ENCODE results near the gene SOWAHB.
A peak's percentile ranks its signal among the peaks of the same experiment; 100 is the strongest.

SOWAHB gene

DNA sequence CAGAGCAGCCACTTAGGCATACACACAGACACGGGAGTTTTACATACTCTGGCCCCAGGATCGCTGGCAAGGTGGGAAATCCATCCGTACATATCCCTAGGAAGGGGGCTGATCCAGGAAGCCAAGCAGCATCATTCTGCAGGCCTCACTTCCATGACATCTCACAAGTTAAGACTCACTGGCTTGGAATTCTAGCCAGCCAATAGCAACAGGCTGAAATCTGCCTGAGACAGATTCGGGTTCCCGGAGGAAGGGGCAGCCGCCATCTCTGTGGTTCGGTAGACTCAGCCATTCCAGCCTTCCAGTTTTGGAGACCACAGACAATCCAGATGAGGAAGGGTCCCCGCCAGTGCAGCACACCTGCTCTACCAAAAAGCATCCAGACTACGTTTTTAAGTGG lies 31.3 kb downstream of the SOWAHB start:
- Histone ChIP-seq H3K14ac (ENCODE audit: low read length) (no peak overlapping the region), H2AFZ (ENCODE audit: insufficient read depth, low read length, poor library complexity) (no peak overlapping the region), H4K12ac (ENCODE audit: low read depth, low read length) (no peak overlapping the region), H3K4me2 (ENCODE audit: low read length) (no peak overlapping the region), H3K9me3 (ENCODE audit: insufficient read depth, low read depth, low read length) (no peaks in the 10 kb centered on the region), H2AK5ac (ENCODE audit: low read length) (no peak overlapping the region), H3K9ac (ENCODE audit: low read length) (no peak overlapping the region), H4K8ac (ENCODE audit: low read depth, low read length) (no peak overlapping the region), H4K91ac (ENCODE audit: low read depth, low read length) (no peak overlapping the region), H3K36me3 (ENCODE audit: control insufficient read depth in 1 of 2, insufficient read depth in 2 of 2, low read length in 2 of 2) (no peaks in the 10 kb centered on the region), H3K79me1 (ENCODE audit: low read length) (peaks cover 12% of the 10 kb centered on the region), H2BK120ac (ENCODE audit: insufficient read depth, low read length, poor library complexity) (no peak overlapping the region), H3K27me3 (ENCODE audit: insufficient read depth, low read length) (no peaks in the 10 kb centered on the region), H3K79me2 (ENCODE audit: control insufficient read depth, insufficient read depth, low read length, poor library complexity) (no peaks in the 10 kb centered on the region), H3K4me3 (ENCODE audit: low read depth, low read length) (no peak overlapping the region), H2BK12ac (ENCODE audit: low read length) (no peak overlapping the region), H3K4ac (ENCODE audit: low read depth, low read length) (no peak overlapping the region), H3K27ac (ENCODE audit: low read depth, low read length) (no peak overlapping the region), H3K4me1 (ENCODE audit: control insufficient read depth in 1 of 2, insufficient read depth in 2 of 2, low read length in 2 of 2) (peaks cover 14 to 21% of the 10 kb centered on the region in 2 experiments), H2BK5ac (ENCODE audit: low read depth, low read length, poor library complexity) (no peak overlapping the region), H3K23ac (ENCODE audit: low read length) (no peak overlapping the region), H3K18ac (ENCODE audit: low read length) (no peak overlapping the region)
- DNase-seq = no peak
- WGBS (ENCODE audit: extremely low coverage, insufficient coverage, insufficient read length) = no CpG with 5 or more reads among the region's 9 CpGs

GRCh38 chr4:76858319-76858718 lies 39.6 kb downstream of the SOWAHB start:
- H3K4me3 ChIP-seq (ENCODE audit: low read depth, low read length) = no peak overlapping the region
- H3K79me1 ChIP-seq (ENCODE audit: low read length) = no peaks in the 10 kb centered on the region
- H3K27me3 ChIP-seq (ENCODE audit: insufficient read depth, low read length) = no peaks in the 10 kb centered on the region
- no peaks in the 10 kb centered on the region for H3K9me3 ChIP-seq (ENCODE audit: insufficient read depth, low read depth, low read length)
- no peak overlapping the region for H3K14ac ChIP-seq (ENCODE audit: low read length)
- H3K4me1 ChIP-seq (ENCODE audit: control insufficient read depth in 1 of 2, insufficient read depth in 2 of 2, low read length in 2 of 2) = peaks cover 0 to 2% of the 10 kb centered on the region in 2 experiments
- no peak overlapping the region for H3K18ac ChIP-seq (ENCODE audit: low read length)
- H3K9ac ChIP-seq (ENCODE audit: low read length) = no peak overlapping the region
- H3K79me2 ChIP-seq (ENCODE audit: control insufficient read depth, insufficient read depth, low read length, poor library complexity) = no peaks in the 10 kb centered on the region
- H2AFZ ChIP-seq (ENCODE audit: insufficient read depth, low read length, poor library complexity) = no peak overlapping the region
- no peak overlapping the region for H2AK5ac ChIP-seq (ENCODE audit: low read length)
- H3K27ac ChIP-seq (ENCODE audit: low read depth, low read length) = no peak overlapping the region
- no peak overlapping the region for H2BK5ac ChIP-seq (ENCODE audit: low read depth, low read length, poor library complexity)
- WGBS (ENCODE audit: extremely low coverage, insufficient coverage, insufficient read length) = no CpG with 5 or more reads among the region's 1 CpG
- no peak for DNase-seq
- no peak overlapping the region for H4K91ac ChIP-seq (ENCODE audit: low read depth, low read length)
- H4K12ac ChIP-seq (ENCODE audit: low read depth, low read length) = no peak overlapping the region
- no peak overlapping the region for H2BK12ac ChIP-seq (ENCODE audit: low read length)
- H3K23ac ChIP-seq (ENCODE audit: low read length) = no peak overlapping the region
- no peak overlapping the region for H3K4ac ChIP-seq (ENCODE audit: low read depth, low read length)
- H4K8ac ChIP-seq (ENCODE audit: low read depth, low read length) = no peak overlapping the region
- H3K36me3 ChIP-seq (ENCODE audit: control insufficient read depth in 1 of 2, insufficient read depth in 2 of 2, low read length in 2 of 2) = no peaks in the 10 kb centered on the region
- H3K4me2 ChIP-seq (ENCODE audit: low read length) = no peak overlapping the region
- no peak overlapping the region for H2BK120ac ChIP-seq (ENCODE audit: insufficient read depth, low read length, poor library complexity)

DNA sequence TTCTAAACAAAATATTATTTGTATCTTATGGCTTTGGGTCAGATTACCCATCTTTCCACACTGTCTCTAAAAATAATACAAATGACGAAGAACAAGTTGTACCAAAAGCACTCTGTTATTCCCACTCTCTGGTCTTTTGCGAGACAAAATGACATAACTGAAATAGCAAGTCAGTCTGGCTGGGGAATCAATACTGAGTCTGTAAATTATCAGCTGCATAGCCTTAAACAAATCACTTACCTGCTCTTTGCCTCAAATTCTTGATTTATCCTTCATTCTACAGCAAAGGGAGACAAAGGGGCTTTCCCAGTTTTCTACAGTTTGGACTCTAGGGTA lies 40.9 kb downstream of the SOWAHB start:
- no peak overlapping the region for H3K23ac ChIP-seq (ENCODE audit: low read length)
- no peak overlapping the region for H3K4me2 ChIP-seq (ENCODE audit: low read length)
- no peaks in the 10 kb centered on the region for H3K9me3 ChIP-seq (ENCODE audit: insufficient read depth, low read depth, low read length)
- H3K18ac ChIP-seq (ENCODE audit: low read length) = no peak overlapping the region
- no peak overlapping the region for H2AK5ac ChIP-seq (ENCODE audit: low read length)
- DNase-seq = no peak
- no peak overlapping the region for H4K8ac ChIP-seq (ENCODE audit: low read depth, low read length)
- H3K4me1 ChIP-seq (ENCODE audit: control insufficient read depth in 1 of 2, insufficient read depth in 2 of 2, low read length in 2 of 2) = peaks cover 0 to 2% of the 10 kb centered on the region in 2 experiments
- no peaks in the 10 kb centered on the region for H3K36me3 ChIP-seq (ENCODE audit: control insufficient read depth in 1 of 2, insufficient read depth in 2 of 2, low read length in 2 of 2)
- no peak overlapping the region for H3K27ac ChIP-seq (ENCODE audit: low read depth, low read length)
- H3K79me1 ChIP-seq (ENCODE audit: low read length) = peaks cover 1% of the 10 kb centered on the region
- no peak overlapping the region for H2BK12ac ChIP-seq (ENCODE audit: low read length)
- no CpG with 5 or more reads among the region's 2 CpGs for WGBS (ENCODE audit: extremely low coverage, insufficient coverage, insufficient read length)
- no peak overlapping the region for H3K4me3 ChIP-seq (ENCODE audit: low read depth, low read length)
- no peak overlapping the region for H2BK120ac ChIP-seq (ENCODE audit: insufficient read depth, low read length, poor library complexity)
- no peak overlapping the region for H4K12ac ChIP-seq (ENCODE audit: low read depth, low read length)
- no peak overlapping the region for H3K9ac ChIP-seq (ENCODE audit: low read length)
- no peak overlapping the region for H4K91ac ChIP-seq (ENCODE audit: low read depth, low read length)
- H2BK5ac ChIP-seq (ENCODE audit: low read depth, low read length, poor library complexity) = no peak overlapping the region
- no peak overlapping the region for H3K14ac ChIP-seq (ENCODE audit: low read length)
- H3K4ac ChIP-seq (ENCODE audit: low read depth, low read length) = no peak overlapping the region
- no peak overlapping the region for H2AFZ ChIP-seq (ENCODE audit: insufficient read depth, low read length, poor library complexity)
- H3K27me3 ChIP-seq (ENCODE audit: insufficient read depth, low read length) = no peaks in the 10 kb centered on the region
- no peaks in the 10 kb centered on the region for H3K79me2 ChIP-seq (ENCODE audit: control insufficient read depth, insufficient read depth, low read length, poor library complexity)

DNA sequence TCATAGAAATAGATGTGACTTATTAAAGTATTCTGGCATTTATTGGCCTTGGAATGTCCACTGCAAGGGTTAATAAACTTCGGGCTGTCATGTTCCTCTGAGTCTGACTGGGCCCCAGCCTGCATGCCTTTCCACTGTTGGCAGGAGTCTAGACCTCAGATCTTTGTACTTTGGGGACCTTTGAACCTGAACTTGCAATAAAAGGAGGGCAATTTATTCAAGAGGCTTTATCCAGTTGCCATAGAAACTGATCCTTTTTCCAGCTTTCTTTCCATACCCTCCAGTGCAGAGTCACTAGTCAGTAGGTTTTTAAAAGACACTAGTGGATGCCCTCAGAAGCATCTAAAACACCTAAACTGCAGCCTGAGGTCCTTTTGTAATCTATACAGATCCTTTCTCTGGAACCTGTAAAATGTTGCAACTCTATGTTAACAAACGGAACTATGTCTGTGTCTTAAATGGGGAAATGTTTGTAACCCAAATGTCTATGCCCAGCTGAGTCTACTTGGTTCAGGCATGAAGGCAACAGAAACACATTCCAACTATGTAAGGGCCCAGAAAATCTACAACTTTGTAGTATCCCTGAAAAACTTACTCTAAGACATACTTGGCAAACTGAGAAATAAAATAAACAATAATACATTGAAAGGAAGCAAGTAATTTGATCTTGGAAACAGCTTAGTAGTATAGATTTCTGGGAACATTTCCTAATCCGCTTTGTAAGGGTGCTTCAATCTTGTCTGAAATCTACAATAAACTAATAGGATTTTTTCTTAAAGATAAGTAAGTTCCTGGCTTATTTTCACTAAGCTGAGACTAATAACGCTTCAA lies 41.5 kb downstream of the SOWAHB start:
- Histone ChIP-seq H3K79me1 (ENCODE audit: low read length) (peaks cover 1% of the 10 kb centered on the region), H2BK12ac (ENCODE audit: low read length) (no peak overlapping the region), H3K9me3 (ENCODE audit: insufficient read depth, low read depth, low read length) (no peaks in the 10 kb centered on the region), H3K4me3 (ENCODE audit: low read depth, low read length) (no peak overlapping the region), H3K9ac (ENCODE audit: low read length) (no peak overlapping the region), H3K14ac (ENCODE audit: low read length) (no peak overlapping the region), H3K23ac (ENCODE audit: low read length) (no peak overlapping the region), H2AFZ (ENCODE audit: insufficient read depth, low read length, poor library complexity) (no peak overlapping the region), H4K91ac (ENCODE audit: low read depth, low read length) (no peak overlapping the region), H3K27me3 (ENCODE audit: insufficient read depth, low read length) (no peaks in the 10 kb centered on the region), H3K4ac (ENCODE audit: low read depth, low read length) (no peak overlapping the region), H2AK5ac (ENCODE audit: low read length) (no peak overlapping the region), H3K36me3 (ENCODE audit: control insufficient read depth in 1 of 2, insufficient read depth in 2 of 2, low read length in 2 of 2) (no peaks in the 10 kb centered on the region), H4K12ac (ENCODE audit: low read depth, low read length) (no peak overlapping the region), H3K4me2 (ENCODE audit: low read length) (no peak overlapping the region), H2BK5ac (ENCODE audit: low read depth, low read length, poor library complexity) (no peak overlapping the region), H3K4me1 (ENCODE audit: control insufficient read depth in 1 of 2, insufficient read depth in 2 of 2, low read length in 2 of 2) (peaks cover 0 to 2% of the 10 kb centered on the region in 2 experiments), H3K79me2 (ENCODE audit: control insufficient read depth, insufficient read depth, low read length, poor library complexity) (no peaks in the 10 kb centered on the region), H3K18ac (ENCODE audit: low read length) (no peak overlapping the region), H3K27ac (ENCODE audit: low read depth, low read length) (no peak overlapping the region), H4K8ac (ENCODE audit: low read depth, low read length) (no peak overlapping the region), H2BK120ac (ENCODE audit: insufficient read depth, low read length, poor library complexity) (no peak overlapping the region)
- no CpG with 5 or more reads among the region's 4 CpGs for WGBS (ENCODE audit: extremely low coverage, insufficient coverage, insufficient read length)
- peak in 1 of 2 donors; percentile 10 for DNase-seq

Measured in trophoblast cell (in vitro differentiated cells and primary cell).